GM10248 (cell line): ENCODE results near the gene ADTRP.

ENCODE experiments used
- CTCF ChIA-PET: fragments of 300-600 bp; sonication (Branson Sonifier 250); formaldehyde crosslinking; extraction: SDS; loops from one replicate; lab custom pipeline; 2021; ENCODE audit warnings: antibody characterized with exemption; lab: Yijun Ruan, JAX
- POLR2A ChIA-PET: fragments of 350-650 bp; sonication (Branson Sonifier 250); formaldehyde crosslinking; extraction: SDS; loops from one replicate; lab custom pipeline; 2020; ENCODE audit warnings: antibody characterized with exemption; lab: Yijun Ruan, JAX
- DNase-seq: peaks from one replicate; pipeline ENCODE4 v3.0.0; 2012; ENCODE audit errors: extremely low spot score
- CTCF ChIP-seq: IDR thresholded peaks from 2 replicates; pipeline ENCODE4 v1.5.1; 2012; ENCODE audit warnings: mild to moderate bottlenecking, low read depth; ENCODE audit errors: extremely low read depth, missing control alignments, control extremely low read depth

The ADTRP gene

GRCh38 chr6:11706171-11706570, 72.4 kb downstream of the ADTRP start:
- no peak for TF ChIP-seq CTCF
- ChIA-PET POLR2A (no interaction called here), CTCF (interaction anchor here (0.9 kb wide), 1 partner anchor 19 kb away, joined by 3 read pairs; no protein-coding TSS in a partner anchor)
- DNase-seq: no peak

- ChIA-PET CTCF (no interaction called here), POLR2A (no interaction called here)
- TF ChIP-seq CTCF: no peak
- DNase-seq: no peak
Observed at GRCh38 chr6:11705483-11705882, 73.1 kb downstream of the ADTRP start.

- DNase-seq: no peak
- ChIA-PET POLR2A (no interaction called here), CTCF (no interaction called here)
- no peak for TF ChIP-seq CTCF
Observed at GRCh38 chr6:11705069-11705468, 73.5 kb downstream of the ADTRP start.

GRCh38 chr6:11703725-11704124, 74.9 kb downstream of the ADTRP start:
- ChIA-PET POLR2A (interaction anchor here (0.6 kb wide), 1 partner anchor 310 kb away, joined by 3 read pairs; no protein-coding TSS in a partner anchor), CTCF (interaction anchor here (1.1 to 1.2 kb wide), 2 partner anchors 8 to 18 kb away, joined by 3 read pairs; no protein-coding TSS in a partner anchor)
- DNase-seq: no peak
- TF ChIP-seq CTCF: no peak

GRCh38 chr6:11702500-11703130, 76.0 kb downstream of the ADTRP start:
- CTCF ChIA-PET: interaction anchor here (0.6 to 3.8 kb wide), 7 partner anchors 9 to 584 kb away, joined by 3 to 27 read pairs (median 4); no protein-coding TSS in a partner anchor
- TF ChIP-seq CTCF: no peak
- POLR2A ChIA-PET: no interaction called here
- no peak for DNase-seq

GRCh38 chr6:11702089-11702488, 76.5 kb downstream of the ADTRP start:
- no peak for TF ChIP-seq CTCF
- DNase-seq: no peak
- CTCF ChIA-PET: interaction anchor here (0.8 to 3.8 kb wide), 11 partner anchors 9 to 312 kb away, joined by 3 to 27 read pairs (median 4); no protein-coding TSS in a partner anchor
- POLR2A ChIA-PET: no interaction called here
